NCI-H2227 treated with DMSO at 0.1 percent for 48 hours (cell line): ENCODE results near the gene PKHD1.

Experiments used
- DNase-seq: peaks from one replicate; lab custom pipeline; 2025; lab: John Stamatoyannopoulos, UW

Gene PKHD1, protein sequence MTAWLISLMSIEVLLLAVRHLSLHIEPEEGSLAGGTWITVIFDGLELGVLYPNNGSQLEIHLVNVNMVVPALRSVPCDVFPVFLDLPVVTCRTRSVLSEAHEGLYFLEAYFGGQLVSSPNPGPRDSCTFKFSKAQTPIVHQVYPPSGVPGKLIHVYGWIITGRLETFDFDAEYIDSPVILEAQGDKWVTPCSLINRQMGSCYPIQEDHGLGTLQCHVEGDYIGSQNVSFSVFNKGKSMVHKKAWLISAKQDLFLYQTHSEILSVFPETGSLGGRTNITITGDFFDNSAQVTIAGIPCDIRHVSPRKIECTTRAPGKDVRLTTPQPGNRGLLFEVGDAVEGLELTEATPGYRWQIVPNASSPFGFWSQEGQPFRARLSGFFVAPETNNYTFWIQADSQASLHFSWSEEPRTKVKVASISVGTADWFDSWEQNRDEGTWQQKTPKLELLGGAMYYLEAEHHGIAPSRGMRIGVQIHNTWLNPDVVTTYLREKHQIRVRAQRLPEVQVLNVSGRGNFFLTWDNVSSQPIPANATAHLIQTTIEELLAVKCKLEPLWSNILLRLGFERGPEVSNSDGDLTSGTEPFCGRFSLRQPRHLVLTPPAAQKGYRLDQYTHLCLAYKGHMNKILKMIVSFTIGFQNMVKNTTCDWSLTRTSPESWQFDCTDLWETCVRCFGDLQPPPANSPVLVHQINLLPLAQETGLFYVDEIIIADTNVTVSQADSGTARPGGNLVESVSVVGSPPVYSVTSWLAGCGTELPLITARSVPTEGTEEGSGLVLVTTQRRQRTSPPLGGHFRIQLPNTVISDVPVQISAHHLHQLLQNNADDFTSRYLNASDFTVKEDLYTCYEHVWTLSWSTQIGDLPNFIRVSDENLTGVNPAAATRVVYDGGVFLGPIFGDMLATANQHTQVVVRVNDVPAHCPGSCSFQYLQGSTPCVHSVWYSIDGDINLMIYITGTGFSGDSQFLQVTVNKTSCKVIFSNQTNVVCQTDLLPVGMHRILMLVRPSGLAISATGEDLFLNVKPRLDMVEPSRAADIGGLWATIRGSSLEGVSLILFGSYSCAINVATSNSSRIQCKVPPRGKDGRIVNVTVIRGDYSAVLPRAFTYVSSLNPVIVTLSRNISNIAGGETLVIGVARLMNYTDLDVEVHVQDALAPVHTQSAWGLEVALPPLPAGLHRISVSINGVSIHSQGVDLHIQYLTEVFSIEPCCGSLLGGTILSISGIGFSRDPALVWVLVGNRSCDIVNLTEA (N-terminal part only)

DNA sequence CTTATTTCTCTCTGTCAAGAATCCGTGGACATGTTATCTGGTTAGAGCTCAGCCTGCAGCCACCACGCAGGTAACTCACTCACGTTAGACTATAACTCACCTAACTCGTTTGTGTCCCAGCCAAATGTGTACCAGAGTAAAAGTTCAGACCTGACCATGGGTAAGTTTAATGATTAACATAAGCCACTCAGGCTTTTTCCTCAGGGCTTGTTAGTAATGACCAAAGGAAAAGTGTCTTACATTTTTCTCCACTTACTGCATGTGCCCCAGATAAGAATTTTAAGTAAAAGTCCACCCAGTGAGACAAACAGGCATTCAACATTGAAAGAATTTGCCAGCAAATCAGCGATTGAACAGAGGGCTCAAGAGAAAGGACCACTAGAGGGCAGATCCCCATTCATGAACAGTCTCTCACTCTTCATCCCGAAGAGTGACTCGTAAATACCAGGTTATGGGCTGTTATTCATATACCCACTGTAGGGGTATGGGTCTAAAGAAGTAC, at the start of gene PKHD1:
PKHD1 (minus strand) TSS at position 116 of the 502 bp plus-strand sequence. CDS start 2,680 bp downstream, outside the sequence.
- DNase-seq, result no peak

DNA sequence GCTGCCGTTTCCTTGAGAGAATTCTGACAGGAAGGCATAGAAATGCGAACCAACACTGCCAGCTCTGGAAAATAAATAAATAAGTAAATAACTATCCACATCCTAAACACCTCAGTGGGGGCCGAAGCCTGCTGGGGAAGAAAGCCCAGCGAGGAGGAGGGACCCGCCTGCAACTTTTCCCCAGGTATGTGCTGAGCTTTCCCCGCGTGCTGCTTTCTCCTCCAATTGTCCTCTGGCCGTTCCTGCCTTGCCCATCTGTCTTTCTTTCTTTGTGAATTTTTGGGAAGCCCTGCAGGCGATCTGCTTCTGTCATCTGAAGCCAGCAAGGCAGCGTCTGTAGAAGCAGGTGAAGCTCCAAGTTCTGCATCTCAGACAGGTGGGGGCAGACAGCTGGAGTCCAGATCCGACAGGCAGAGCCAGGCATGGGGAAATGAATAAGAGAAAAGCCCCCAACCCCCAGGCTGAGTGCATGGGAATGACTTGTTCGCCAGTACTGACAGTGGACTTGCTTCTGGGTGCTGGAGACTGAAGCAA, 49.6 kb upstream of the PKHD1 start:
- DNase-seq, result no peak

- no peak for DNase-seq
Measured at GRCh38 chr6:52136055-52136454, 48.6 kb upstream of the PKHD1 start.

GRCh38 chr6:52135217-52135616, 47.8 kb upstream of the PKHD1 start:
- DNase-seq, result no peak

DNA sequence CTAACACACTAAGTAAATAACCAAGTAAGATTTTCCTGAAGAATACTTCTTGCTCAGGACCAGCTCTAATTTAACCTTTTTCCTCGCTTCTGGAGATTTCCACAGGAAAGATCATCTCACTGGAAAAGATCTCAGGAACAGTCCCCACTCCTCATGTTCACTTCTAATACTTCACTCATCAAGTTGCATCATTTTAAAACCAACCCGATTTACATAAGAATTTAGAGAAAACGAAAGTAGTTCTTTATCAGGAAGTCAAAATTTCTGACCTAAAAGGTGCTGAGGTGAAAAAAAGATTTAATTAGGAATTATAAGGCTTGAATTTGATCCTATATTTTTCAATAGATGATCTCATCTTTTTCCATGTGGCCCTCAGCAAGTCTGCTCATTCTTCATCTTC, 46.6 kb upstream of the PKHD1 start:
- no peak for DNase-seq

GRCh38 chr6:52133324-52133723, 45.9 kb upstream of the PKHD1 start:
- DNase-seq, result no peak

DNA sequence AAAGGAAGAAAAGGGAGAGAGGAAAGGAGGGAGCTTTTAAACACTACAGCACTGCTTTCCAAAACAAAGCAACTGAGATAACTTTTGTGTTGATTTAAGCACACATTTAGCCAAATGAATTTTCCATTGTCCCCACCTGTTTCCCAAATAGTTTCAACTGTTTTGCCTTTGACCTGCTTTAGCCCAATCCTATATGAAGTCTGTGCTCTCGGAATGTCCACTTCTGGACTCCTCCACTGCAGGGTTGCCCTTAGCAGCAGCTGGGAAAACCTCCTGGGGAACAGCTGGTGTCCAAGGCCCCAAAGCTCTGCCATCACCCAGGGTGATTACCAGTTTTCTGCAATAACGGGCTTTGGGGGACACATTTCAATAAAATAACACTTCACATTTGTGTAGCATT, 44.9 kb upstream of the PKHD1 start:
- no peak for DNase-seq

GRCh38 chr6:52130440-52130839, 43.0 kb upstream of the PKHD1 start:
- DNase-seq, result no peak

DNA sequence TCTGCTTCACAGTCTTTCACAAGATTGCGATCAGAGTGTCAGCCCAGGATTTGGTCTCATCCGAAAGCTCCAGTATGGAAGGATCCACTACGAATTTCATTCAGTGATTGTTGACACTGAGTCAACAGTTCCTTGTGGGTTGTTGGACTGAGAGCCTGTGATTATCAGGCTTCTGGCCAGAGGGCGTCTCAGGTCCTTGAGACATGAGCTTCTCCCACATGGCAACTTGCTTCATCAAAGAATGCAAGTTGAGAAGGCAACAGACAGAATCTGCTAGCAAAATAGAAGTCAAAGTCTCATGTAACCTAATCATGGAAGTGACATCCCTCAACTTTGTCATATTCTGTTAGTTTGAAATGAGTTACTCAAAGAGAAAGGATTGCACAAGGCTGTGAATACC, 40.5 kb upstream of the PKHD1 start:
- no peak for DNase-seq

- no peak for DNase-seq
Measured at GRCh38 chr6:52126231-52126630, 38.8 kb upstream of the PKHD1 start.

- no peak for DNase-seq
Measured at GRCh38 chr6:52125572-52125971, 38.2 kb upstream of the PKHD1 start.

DNA sequence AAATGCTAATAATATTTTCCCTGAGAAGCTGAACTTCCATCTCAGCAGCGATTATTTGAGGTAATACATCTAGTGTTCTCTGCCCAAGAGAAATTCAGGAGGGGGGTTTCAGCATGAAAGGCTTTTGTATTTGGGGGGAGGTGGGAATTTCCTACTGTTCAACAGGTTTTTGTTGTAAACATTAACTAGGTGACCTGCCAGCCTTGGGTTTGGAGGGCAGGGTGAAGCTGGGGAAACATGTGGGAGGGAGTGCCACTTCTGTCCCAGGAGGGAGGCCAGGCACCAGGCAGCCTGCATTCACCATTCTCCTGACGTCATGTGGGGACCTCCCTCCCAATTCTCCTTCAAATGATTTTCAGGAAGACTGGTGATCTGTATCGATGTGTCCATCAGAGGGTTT, 37.7 kb upstream of the PKHD1 start:
- DNase-seq, result no peak

GRCh38 chr6:52124126-52125121, 37.0 kb upstream of the PKHD1 start:
- DNase-seq, result no peak

GRCh38 chr6:52123251-52123650, 35.8 kb upstream of the PKHD1 start:
- no peak for DNase-seq

DNA sequence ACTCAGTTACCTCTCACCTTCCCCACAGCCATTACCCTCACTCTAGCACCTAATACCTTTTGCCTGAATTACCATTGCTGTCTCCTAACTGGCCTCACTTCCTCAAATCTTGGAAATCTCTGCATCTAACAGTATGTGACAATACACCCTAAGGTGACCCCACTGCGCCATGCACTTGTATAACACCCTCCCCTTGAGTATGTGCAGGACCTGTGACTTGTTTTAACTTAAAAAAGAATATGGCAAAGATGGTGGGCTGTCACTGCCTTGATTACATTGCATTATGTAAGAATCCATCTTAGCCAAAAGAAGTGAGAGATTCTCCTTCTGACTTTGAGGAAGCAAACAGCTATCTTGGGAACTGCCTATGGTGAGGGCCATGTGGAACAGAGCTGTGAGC, 29.9 kb upstream of the PKHD1 start:
- DNase-seq, result no peak

DNA sequence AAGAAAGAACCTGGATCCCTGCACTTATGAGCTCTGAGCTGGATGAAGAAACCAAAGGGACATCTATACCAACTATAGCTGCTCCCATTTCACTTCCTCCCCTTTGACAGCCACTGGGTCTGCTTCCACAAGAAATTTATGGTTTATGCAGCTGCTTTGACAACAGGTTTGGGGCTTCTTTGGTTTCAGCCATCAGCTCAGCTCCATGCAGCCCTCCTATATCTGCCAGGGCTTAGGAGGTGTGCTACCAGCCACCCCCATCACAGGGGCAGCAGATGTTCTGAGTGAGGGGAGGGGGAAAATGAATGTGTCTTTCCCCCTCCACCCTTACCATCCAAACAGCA, 29.2 kb upstream of the PKHD1 start:
- no peak for DNase-seq

GRCh38 chr6:52115891-52116604, 28.6 kb upstream of the PKHD1 start:
- DNase-seq, result no peak

GRCh38 chr6:52115145-52115741, 27.8 kb upstream of the PKHD1 start:
- no peak for DNase-seq

DNA sequence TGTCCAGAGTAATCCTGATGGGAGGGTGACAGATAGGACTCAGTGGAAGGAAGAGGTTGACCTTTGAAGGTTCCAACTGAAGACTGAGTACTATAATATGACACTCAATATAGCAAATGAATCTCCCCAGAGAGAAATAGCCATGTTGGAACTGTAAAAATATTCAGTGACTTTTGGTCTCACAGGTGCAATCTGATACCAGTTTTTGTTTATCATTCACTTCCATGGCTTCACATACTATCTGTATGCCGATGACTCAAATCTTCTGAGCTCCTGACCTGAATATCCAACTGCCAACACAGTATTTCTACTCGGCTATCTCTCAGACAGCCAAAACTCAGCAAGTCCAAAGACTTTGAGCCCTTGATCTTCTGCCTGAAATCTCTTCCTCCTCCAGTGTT, 21.8 kb upstream of the PKHD1 start:
- no peak for DNase-seq

- no peak for DNase-seq
Measured at GRCh38 chr6:52108128-52108527, 20.7 kb upstream of the PKHD1 start.
